Neutrophil (primary cell): ENCODE results near the gene AEBP1.

Experiments used
- H3K27ac ChIP-seq: fragments of 200-600 bp; sonication (generic); 2 replicates; pipeline ENCODE4 v1.5.1; 2016; ENCODE audit warnings: mild to moderate bottlenecking, moderate library complexity
- H3K27me3 ChIP-seq: fragments of 200-600 bp; sonication (generic); 2 replicates; pipeline ENCODE4 v1.6.0; 2016; ENCODE audit warnings: mild to moderate bottlenecking
- H3K36me3 ChIP-seq: fragments of 200-600 bp; sonication (generic); 2 replicates; pipeline ENCODE4 v1.5.1; 2017
- H3K4me1 ChIP-seq, 2 experiments: fragments of 200-600 bp in 1 of 2; sonication (generic) in 1 of 2; 1 replicate in 1 of 2; 2 replicates in 1 of 2; pipeline versions ENCODE4 v1.5.1 to v1.6.1; 2013 to 2016; ENCODE audit warnings: low read depth in 1 of 2, low read length in 1 of 2, mild to moderate bottlenecking in 1 of 2, moderate library complexity in 1 of 2; ENCODE audit not compliant: control insufficient read depth in 1 of 2, insufficient read depth in 1 of 2
- H3K4me3 ChIP-seq, 2 experiments: fragments of 200-600 bp in 1 of 2; sonication (generic) in 1 of 2; 1 replicate in 1 of 2; 2 replicates in 1 of 2; pipeline ENCODE4 v1.5.1; 2013 to 2016; ENCODE audit warnings: low read depth in 1 of 2, low read length in 1 of 2, mild to moderate bottlenecking in 1 of 2, moderate library complexity in 1 of 2
- H3K9me3 ChIP-seq: fragments of 200-600 bp; sonication (generic); 2 replicates; pipeline ENCODE4 v1.5.1; 2016
- CTCF ChIP-seq: fragments of 200-600 bp; sonication (generic); IDR thresholded peaks from 2 replicates; pipeline ENCODE4 v1.5.1; 2016; ENCODE audit warnings: antibody characterized with exemption

Gene AEBP1

GRCh38 chr7:44145479-44145968, 41.4 kb downstream of the AEBP1 start:
- no peak overlapping the region for H3K27ac ChIP-seq

GRCh38 chr7:44145969-44146911, 42.1 kb downstream of the AEBP1 start:
- H3K36me3 ChIP-seq, result no peaks in the 10 kb centered on the region
- peak overlapping the region in 1 of 2 experiments; percentile 14 for H3K4me3 ChIP-seq
- no peak overlapping the region for H3K27ac ChIP-seq
- no peaks in the 10 kb centered on the region for H3K9me3 ChIP-seq
- peaks cover 3 to 10% of the 10 kb centered on the region in 2 experiments for H3K4me1 ChIP-seq
- H3K27me3 ChIP-seq, result peaks cover 74% of the 10 kb centered on the region
- no peak for TF ChIP-seq CTCF

More at GRCh38 chr7:44145479-44145968, 41.4 kb downstream of the AEBP1 start:
- peaks cover 3 to 10% of the 10 kb centered on the region in 2 experiments for H3K4me1 ChIP-seq
- H3K4me3 ChIP-seq, result peak overlapping the region in 1 of 2 experiments; percentile 14
- no peaks in the 10 kb centered on the region for H3K36me3 ChIP-seq
- TF ChIP-seq CTCF, result no peak
- H3K27me3 ChIP-seq, result peaks cover 75% of the 10 kb centered on the region
- no peaks in the 10 kb centered on the region for H3K9me3 ChIP-seq

GRCh38 chr7:44147026-44147991, 43.2 kb downstream of the AEBP1 start:
- no peak overlapping the region for H3K4me3 ChIP-seq
- peaks cover 65% of the 10 kb centered on the region for H3K27me3 ChIP-seq
- H3K36me3 ChIP-seq, result no peaks in the 10 kb centered on the region
- peaks cover 3 to 10% of the 10 kb centered on the region in 2 experiments for H3K4me1 ChIP-seq
- H3K27ac ChIP-seq, result no peak overlapping the region
- H3K9me3 ChIP-seq, result no peaks in the 10 kb centered on the region
- TF ChIP-seq CTCF, result no peak

- TF ChIP-seq CTCF, result no peak
- Histone ChIP-seq H3K9me3 (no peaks in the 10 kb centered on the region), H3K27ac (no peak overlapping the region), H3K4me1 (peaks cover 3 to 10% of the 10 kb centered on the region in 2 experiments), H3K4me3 (no peak overlapping the region), H3K36me3 (no peaks in the 10 kb centered on the region), H3K27me3 (peaks cover 57% of the 10 kb centered on the region)
Measured at GRCh38 chr7:44148166-44148565, 44.0 kb downstream of the AEBP1 start.

- no peak overlapping the region for H3K4me3 ChIP-seq
- no peak for TF ChIP-seq CTCF
- no peak overlapping the region for H3K27ac ChIP-seq
- no peaks in the 10 kb centered on the region for H3K36me3 ChIP-seq
- H3K9me3 ChIP-seq, result no peaks in the 10 kb centered on the region
- H3K4me1 ChIP-seq, result peaks cover 3 to 10% of the 10 kb centered on the region in 2 experiments
- peaks cover 49% of the 10 kb centered on the region for H3K27me3 ChIP-seq
Measured at GRCh38 chr7:44148961-44149536, 44.9 kb downstream of the AEBP1 start.
